Keratinocyte (primary cell): ENCODE measurements around the gene RIOK2.

Source experiments
- CTCF ChIP-seq, 3 experiments: IDR thresholded peaks in 1 of 3; conservative IDR thresholded peaks in 1 of 3; optimal IDR thresholded peaks in 1 of 3; 2 replicates in 2 of 3; 3 replicates in 1 of 3; pipeline versions ENCODE3 to v1.5.1; 2011; ENCODE audit warnings: low read length in 3 of 3, mild to moderate bottlenecking in 3 of 3, moderate library complexity in 2 of 3, control low read depth in 1 of 3, inconsistent platforms in 1 of 3; ENCODE audit not compliant: insufficient read depth in 2 of 3; ENCODE audit errors: extremely low read depth in 1 of 3
- EZH2 ChIP-seq: IDR thresholded peaks from one replicate; pipeline ENCODE4 v1.6.1; 2012; ENCODE audit warnings: inconsistent platforms, mild to moderate bottlenecking, low read length, moderate library complexity

DNA sequence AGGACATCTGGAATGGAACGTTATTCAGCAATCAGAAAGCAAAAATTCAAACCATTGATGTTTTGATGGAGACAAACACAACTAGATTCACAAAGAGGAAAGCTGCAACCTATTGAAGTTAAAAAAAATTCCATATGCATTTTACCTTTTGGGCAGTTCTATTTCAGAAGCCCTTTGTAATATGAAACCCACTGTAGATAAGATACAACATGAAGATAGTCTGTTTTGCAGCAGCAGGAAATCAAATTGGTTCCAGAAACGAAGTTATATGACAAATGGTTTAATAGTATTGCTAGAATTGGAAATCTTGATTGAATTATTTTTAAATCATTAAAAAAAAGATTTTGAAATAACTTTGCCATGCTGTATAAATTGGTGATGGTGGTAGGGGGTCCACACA is 41.5 kb downstream of the RIOK2 start:
- TF ChIP-seq CTCF (optimal IDR thresholded peaks at IDR 0.05 in 1 of 3, IDR thresholded peaks at IDR 0.05 in 1 of 3, conservative IDR thresholded peaks at IDR 0.05 in 1 of 3; ENCODE audit: extremely low read depth in 1 of 3, insufficient read depth in 2 of 3, low read length in 3 of 3) (no peak), EZH2 (no peak)
